GM18870 (cell line): ENCODE data around the gene NFE2L3.
"Not testable (repeated sequence)": the region's sequence is repeated elsewhere in the genome, so short reads cannot be mapped to it uniquely, and the experiment has no call there.

Source experiments
- ATAC-seq: cut with Tn5 transposase; IDR thresholded peaks from one replicate; pipeline ENCODE4 v1.9.1; 2021; ENCODE audit warnings: moderate library complexity; ENCODE audit not compliant: unreplicated experiment

The NFE2L3 gene, protein sequence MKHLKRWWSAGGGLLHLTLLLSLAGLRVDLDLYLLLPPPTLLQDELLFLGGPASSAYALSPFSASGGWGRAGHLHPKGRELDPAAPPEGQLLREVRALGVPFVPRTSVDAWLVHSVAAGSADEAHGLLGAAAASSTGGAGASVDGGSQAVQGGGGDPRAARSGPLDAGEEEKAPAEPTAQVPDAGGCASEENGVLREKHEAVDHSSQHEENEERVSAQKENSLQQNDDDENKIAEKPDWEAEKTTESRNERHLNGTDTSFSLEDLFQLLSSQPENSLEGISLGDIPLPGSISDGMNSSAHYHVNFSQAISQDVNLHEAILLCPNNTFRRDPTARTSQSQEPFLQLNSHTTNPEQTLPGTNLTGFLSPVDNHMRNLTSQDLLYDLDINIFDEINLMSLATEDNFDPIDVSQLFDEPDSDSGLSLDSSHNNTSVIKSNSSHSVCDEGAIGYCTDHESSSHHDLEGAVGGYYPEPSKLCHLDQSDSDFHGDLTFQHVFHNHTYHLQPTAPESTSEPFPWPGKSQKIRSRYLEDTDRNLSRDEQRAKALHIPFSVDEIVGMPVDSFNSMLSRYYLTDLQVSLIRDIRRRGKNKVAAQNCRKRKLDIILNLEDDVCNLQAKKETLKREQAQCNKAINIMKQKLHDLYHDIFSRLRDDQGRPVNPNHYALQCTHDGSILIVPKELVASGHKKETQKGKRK

DNA sequence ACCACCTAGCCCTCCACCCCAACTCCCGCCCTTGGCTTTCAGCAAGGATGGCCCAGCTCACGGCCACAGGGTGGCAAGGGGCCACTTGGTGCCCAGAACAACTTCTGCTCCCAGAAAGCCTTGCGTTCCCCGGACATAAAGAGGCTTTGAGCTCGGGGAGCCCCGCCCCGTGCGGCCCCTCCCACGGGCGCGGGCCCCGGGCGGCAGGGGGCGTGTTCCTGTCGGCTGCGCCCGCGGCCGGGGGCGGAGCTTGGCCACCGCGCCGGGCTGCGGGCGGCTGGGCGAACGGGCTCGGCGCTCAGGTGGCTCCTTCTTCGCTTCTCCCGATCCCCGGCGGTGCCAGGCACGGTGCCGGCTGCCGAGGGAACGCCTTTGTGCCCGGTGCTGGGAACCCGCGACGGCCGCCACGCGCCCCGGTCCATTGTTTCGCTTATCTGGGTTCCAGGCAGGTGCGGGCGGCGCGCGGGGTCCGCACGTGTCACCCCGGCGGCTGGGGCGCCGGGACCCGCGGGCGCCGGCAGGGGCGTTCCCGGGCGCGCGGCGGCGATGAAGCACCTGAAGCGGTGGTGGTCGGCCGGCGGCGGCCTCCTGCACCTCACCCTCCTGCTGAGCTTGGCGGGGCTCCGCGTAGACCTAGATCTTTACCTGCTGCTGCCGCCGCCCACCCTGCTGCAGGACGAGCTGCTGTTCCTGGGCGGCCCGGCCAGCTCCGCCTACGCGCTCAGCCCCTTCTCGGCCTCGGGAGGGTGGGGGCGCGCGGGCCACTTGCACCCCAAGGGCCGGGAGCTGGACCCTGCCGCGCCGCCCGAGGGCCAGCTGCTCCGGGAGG lies at the start of gene NFE2L3:
Gene NFE2L3, plus strand, starts transcription at position 246 of the 829 bp plus-strand sequence. Its CDS starts 301 bp downstream, at position 547.
- ATAC-seq = peak; percentile 37

DNA sequence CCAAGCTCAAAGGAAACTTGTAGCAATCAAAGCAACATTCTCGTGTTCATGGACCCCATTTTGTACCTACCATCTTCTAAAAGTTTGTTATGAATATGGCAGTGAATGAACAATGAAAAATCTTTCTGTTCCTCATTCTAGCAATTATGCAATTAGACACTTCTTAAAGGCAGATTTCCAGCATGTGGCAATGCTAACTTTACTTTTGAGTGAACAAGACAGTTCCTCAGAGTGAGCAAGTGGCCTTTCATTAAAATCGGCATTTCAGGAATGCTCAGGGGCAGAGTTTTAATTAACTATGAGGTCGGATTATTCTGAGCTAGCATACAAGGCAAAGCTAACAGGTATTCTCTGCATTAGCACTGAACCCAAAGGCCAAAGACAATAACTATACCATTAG lies 48.4 kb upstream of the NFE2L3 start:
- no peak for ATAC-seq

DNA sequence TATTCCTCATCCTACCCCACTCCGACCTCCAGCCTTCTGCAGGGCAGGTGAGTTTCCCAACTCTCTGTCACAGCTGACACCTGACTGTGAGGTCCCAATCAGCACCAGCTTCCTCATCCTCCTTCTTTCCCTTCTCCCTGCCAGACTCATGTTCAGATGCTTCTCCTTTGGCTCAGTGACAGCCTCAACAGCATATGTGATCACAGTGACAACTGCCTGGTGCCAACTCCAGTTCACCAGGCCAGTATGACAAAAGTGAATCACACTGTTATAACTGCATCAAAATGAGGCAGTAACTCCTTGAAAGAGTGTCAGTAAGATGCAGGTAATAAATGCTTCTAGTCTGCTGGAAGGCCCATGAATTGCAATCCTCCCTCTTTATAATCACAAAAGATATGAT lies 46.8 kb upstream of the NFE2L3 start:
- no peak for ATAC-seq

DNA sequence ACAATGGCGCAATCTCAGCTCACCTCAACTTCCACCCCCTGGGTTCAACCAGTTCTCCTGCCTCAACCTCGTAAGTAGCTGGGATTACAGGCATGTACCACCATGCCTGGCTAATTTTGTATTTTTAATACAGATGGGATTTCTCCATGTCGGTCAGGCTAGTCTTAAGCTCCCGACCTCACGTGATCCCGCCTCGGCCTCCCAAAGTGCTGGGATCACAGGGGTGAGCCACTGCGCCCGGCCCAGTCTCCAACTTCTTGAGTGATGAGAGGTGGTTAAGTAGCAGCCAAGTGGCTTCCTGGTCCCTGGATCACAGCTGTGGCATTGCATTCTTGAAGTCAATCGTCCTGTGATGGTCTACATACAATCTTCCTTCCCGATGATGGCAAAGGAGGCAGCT lies 46.1 kb upstream of the NFE2L3 start:
- no peak for ATAC-seq

DNA sequence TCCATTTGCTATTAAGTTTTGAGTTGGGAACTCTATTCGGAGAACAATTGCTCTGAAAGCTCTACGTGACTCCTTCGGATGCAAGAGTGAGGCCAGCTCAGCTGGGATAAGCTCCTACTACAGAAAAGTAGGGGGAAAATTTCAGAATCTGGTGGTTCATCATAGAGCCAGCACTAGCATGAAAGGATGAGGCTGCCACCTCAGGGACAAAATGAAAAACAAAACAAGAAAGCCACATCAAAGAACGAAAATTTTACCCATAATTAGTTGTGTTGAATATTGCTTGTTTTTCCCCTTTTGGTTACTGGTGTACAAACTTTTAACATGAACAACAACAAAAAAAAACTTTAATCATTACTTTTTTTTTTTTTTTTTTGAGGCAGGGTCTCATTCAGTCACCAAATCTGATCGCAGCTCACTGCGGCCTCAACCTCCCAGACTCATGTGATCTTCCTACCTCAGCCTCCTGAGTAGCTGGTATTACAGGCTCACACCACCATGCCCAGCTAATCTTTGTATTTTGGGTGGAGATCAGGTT lies 39.7 kb upstream of the NFE2L3 start:
- no peak for ATAC-seq

DNA sequence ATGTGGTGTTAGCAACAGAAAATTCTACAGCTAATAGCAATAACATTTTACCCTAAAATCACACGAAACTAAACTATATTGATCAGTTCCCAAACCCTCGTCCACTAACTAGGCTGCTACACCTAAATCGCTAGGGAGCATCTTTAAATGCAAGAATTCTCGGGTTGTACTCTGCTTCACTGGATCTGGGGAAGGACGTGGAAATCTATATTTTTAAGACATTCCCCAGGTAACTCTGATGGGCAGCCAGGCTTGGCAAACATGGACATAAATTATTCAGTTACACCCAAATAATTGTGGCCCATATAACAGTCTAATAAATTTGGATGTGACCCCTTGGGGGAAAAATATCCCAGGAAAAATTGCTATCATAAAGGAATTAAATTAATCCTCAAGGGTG lies 36.3 kb upstream of the NFE2L3 start:
- ATAC-seq = no peak

DNA sequence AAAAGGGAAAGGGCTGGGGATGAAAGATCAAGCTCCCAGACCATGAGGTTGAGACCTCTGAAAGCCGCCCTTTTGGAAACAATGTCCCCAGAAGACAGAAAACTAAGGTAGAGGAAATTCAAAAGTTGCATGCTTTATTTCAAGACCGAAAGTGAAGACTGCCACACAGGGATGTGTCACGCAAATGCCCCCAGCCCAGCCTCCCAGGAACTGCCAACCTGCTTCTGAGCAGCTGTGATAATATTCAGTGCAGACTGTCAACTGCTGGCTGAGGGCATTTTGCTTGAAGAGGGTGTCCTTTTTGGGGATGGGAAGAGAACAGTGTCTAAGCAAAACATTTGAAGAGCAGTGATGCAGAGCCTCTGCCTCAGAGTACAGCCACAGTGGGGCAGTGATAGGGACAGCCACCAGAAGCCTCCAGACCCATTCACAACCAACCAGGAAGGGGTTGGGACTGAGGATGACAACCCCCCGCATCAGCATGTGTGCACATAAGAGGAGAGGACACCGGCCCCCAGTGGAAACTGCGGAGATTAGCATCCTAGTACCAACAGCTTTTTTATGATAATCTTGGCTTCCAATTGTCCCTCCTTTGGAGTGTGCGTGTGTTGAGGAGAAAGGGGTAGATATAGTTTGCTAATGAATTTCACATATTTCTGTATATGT lies 34.7 kb upstream of the NFE2L3 start:
- no peak for ATAC-seq

DNA sequence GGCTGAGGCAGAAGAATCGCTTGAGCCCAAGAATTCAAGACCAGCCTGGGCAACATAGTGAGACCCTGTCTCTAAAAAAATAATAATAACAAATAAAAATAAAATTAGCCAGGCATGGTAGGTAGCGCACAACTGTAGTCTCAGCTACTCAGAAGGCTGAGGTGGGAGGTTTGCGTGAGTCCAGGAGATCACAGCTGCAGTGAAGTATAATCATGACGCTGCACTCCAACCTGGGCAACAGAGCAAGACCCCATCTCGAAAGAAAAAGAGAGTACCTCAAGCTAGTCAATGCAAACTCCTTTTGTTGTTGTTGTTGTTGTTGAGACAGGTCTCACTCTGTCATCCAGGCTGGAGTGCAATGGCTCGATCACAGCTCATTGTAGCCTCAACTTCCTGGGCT lies 34.0 kb upstream of the NFE2L3 start:
- ATAC-seq = no peak

DNA sequence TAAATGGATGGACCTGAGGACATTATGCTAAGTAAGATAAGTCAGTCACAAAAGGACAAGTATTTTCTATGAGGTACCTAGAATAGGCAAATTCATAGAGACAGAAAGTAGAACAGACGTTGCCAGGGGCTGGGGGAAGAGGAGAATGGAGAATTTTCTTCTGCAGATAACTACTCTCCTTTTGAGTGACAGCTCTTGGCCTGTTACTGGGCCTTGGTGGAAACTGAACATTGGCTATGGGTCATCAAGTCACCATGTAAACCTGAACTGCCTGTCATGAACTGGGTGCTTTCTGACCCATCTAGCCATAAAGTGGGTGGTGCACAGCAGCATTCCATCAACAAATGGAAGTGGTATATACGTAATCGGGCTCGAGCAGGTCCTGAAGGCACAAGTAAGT lies 29.3 kb upstream of the NFE2L3 start:
- no peak for ATAC-seq

DNA sequence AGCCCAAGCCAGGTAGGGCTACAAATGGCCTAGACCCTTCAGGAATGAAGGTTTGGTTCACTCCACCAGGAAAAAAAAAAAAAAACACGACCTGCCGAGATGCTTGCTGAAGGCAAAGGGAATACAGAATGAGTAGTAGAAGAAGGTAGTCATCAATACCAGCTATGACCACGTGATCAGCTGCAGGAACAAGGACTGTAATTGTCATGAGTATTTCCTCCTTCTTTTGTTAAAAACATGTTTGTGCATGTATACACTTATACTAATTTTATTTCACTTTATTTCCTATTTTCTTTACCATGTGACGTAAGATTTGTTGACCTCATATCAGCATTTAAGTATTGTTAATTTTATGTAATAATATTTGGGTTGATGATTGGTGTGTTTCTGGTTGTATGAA lies 27.2 kb upstream of the NFE2L3 start:
- not testable (repeated sequence) for ATAC-seq

DNA sequence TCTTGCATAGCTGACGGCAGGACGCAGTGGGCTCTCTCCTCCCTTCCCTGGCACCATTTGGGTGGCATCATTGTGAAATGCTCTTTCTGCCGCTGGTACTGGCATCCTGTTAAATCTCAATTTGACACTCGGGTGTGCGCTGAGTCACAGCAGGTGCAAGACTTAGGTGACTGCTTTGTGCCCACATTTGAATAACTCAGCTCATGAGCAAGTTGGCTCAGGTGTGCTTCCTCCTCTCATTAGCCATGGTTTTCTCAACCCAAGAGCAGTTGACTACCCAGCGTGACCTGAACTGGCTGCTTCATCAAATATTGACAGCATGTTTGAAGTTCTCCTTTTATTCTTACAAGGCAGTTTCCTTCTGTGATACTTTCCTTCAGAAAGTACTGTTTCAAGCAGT lies 24.6 kb upstream of the NFE2L3 start:
- ATAC-seq = no peak

DNA sequence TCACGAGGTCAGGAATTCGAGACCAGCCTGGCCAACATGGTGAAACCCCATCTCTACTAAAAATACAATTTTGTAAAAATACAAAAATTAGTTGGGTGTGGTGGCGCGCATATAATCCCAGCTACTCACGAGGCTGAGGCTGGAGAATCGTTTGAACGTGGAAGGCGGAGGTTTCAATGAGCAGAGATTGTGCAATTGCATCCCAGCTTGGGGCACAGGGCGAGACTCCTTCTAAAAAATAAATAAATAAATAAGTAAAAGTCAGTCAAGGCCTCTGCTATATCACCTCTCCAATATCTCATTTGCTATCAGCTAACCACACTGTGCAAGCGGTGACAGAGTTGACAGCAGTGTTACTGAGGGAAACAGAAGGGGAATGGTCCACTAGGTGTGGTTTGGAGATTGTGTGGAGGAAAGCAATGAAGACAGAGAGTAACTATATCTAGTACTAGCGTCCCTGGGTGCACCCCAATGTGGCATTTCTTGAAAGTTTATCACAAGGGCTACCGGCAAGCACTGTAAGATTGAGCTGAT lies 20.9 kb upstream of the NFE2L3 start:
- no peak for ATAC-seq

DNA sequence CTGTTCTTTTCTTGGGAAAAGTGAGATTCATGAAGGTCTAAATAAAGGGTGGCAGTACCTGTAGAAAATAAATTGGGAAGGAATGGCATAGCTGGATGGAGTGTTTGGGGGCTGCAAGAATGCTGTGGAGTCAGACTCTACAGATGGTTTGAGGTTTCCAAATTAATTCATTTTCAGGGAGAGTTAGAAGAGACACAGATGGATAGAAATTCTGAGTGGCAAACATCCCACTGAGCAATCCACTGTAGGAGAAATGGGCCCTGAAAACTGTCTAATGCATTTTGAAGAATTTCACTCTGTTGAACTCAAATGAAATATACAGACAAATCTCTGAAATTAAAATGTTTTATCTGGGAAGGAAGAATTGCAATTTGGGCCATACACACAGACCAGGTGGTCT lies 16.9 kb upstream of the NFE2L3 start:
- no peak for ATAC-seq

DNA sequence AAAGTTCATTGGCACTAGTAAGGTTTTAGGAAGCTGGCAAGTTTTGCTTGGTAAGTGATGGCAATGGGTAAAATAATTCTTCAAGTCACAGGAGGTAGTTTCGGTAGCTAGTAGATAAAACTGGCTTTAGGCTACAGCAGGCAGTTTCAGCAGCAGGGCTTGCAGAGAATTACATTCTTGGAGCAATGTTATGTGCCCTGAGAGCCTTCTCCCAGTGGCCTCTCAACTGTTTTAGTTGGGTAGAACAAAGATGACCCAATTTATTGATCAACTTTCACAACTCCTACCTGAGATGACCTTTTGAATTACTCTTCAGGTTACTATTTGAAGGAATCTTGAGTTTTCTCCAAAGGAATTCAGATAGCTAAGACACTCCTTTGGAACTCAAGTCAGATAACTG lies 16.4 kb upstream of the NFE2L3 start:
- no peak for ATAC-seq

DNA sequence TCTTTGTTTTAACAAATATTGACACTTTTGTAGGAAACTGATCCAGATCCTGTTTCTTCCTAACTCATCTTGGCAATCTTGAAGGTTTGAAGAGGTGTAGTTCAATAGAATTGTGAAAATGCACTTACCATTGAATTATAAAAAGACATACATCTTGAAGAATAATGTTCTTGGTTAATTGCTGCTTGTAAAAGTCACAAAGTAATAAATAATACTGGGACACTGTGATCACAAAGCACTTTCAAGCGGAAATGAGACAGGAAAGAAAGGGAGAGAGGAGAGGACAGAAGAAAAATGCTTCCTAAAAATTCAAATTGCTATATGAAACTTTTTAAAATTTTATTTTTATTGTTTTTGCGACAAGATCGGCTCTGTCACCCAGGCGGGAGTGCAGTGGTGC lies 15.2 kb upstream of the NFE2L3 start:
- no peak for ATAC-seq

DNA sequence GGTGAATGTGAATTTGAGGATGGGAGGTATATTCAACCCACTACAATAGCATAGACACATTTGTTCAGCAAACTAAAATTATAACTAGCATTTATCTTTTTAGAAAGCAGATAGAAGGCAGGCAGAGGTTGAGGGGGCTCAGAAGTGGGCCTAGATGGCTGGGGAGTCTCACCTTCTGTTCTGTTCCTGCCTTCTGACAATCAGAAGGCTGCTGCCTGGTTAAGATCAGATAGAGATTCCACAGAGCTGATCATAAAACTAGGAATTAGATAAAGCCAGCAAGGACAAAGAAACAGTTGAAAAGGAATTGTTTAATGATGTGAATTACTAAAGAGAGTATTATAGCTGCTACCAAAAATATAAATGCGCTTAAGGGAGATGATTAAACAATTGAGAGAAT lies 11.6 kb upstream of the NFE2L3 start:
- ATAC-seq = no peak

DNA sequence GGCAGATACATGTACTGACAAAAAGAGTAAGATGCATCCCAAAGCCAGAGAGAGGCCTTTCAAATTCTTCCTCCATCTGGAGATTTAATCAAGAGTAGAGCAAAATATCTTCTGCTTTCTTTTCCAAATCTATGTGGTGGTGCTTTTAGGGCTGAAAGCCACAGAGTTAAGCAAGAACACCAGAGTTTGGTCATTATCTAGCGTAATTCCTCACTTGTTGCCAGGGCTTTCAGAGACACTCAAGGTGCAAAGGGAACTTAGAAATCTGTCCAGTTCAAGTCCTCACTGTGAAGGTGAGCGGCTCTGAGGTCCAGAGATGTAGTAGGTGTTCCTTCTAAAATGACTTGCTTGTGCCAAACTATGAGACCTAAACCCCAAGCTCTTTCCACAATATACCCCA lies 10.9 kb upstream of the NFE2L3 start:
- ATAC-seq = no peak

DNA sequence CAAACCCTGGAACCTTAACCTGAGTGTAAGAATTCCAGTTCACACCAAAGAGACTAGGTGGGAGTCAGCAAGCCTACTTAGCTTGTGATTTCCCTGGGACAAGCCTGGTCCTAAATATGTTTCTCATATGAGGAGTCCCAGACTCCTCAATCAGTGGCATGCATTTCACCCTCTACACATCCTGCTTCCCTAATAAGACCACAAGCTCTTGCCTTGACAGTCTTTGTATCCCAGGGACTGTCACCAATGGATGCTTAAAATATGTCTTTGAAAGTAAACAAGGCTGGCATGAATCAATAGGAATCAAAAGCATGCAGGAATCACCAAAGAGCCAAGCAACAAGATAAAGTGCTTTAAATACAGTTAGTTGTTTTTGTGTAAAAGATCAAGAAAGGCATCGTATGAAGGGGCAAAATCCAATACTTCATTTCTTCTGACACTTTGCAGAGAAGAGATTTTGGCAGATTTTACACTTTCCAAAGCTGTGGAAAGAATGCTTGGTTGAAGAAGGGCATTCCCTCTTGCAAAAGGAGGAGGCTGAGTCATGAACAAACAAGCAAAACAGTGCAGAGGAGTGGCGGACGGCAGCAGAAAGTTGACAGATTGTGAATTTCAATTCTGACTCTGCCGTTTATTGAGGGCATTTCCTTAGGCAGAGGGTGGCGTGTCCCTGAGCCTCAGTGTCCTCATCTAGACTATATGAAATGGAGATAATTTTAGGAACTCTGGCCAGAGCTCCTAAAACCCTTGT lies 8.5 kb upstream of the NFE2L3 start:
- ATAC-seq = no peak

DNA sequence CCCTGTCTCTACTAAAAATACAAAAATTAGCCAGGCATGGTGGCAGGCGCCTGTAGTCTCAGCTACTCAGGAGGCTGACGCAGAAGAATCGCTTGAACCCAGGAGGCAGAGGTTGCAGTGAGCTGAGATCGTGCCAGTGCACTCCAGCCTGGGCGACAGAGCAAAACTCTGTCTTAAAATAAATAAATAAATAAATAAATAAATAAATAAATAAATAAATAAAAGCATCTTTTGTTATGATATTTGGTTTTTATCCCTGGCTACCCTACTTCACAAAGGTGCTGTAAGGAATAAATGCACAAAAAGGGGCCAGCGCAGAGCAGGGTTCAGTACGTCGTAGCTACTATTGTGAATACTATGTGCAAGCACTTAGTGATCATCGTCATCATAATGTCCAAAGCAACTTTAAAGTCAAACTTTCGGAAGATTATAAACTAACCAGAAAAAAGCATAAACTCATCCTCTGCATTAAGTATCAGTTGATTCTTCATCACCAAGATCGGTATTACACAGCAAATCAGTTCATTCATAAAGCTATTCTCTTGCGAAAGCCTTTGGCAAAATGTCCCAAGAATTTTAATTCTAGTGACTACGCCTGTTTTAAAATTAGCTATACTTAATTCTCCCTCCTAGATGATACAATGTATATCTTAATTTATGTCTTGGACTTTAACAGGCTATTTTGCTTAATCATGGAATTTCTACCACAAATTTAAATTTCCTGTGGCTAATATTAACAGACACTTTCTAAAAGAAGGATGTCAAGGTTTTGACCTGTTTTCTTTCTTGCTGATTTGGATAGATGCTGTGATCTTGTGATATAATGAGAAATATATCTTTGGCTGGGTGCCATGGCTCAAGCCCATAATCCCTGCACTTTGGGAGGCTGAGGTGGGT lies 7.6 kb upstream of the NFE2L3 start:
- no peak for ATAC-seq
